HG03039 (cell line): ENCODE data around the gene RNF8.

Source experiments
- ATAC-seq: cut with Tn5 transposase; IDR thresholded peaks from one replicate; pipeline ENCODE4 v1.9.1; 2021; ENCODE audit warnings: mild to moderate bottlenecking, moderate library complexity; ENCODE audit not compliant: unreplicated experiment

Gene RNF8

DNA sequence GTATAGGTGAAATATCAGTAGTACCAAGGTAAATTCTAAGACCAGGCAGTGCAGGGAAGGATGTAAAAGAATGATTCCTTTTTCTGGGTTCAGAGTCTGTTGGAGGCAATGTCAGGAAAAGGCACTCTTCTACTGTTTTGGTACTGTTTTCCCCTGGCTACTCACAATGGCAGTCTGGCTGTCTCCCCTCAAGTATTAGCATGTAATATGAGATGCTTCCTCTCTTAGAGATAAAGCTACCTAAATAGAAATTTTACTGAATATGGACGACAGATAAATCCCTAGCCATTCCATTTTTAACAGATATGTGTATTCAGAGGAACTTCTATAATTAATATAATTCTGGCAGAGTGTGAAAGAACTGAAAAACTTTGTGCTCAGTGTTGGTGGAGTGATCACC is 3.5 kb downstream of the RNF8 start:
- no peak for ATAC-seq

DNA sequence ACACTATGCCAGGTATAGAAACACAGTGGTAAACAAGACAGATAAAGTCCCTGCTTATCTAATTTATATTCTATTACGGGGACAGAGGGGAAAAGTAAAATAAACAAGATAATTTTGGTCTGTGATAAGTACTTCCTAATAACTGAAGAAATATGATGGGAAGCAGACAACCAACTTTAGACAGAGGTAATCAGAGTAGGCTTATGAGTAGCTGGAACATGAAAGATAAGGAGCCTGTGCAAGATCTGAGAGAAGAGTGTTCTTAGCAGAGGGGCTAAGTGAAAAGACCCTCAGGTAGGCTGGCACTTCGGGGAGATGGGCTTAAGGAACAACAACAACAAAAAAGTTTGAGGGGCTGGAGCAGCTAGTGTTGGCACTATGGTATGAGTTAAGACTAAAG is 4.1 kb downstream of the RNF8 start:
- ATAC-seq = no peak

DNA sequence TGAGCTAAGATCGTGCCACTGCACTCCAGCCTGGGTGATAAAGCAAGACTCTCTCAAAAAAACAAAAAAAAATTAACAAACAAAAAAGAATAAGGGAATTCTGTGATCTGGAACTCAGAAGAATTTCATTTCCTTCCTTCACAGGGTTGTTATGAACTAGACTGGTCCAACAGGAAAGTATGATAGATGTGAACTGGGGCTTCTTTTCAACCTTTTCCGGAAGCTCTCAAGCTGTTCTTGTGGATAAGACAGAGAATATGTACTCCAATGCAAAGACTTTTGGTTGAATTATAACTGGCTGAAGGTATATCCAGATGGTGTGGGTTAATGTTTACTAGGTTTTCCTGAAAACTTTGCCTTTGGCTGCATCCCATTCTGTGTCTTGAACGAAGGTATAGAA is 5.3 kb downstream of the RNF8 start:
- no peak for ATAC-seq

- no peak for ATAC-seq
These were observed 8.5 kb downstream of the RNF8 start for GRCh38 chr6:37362101-37362828.

GRCh38 chr6:37365791-37366190 is 12.0 kb downstream of the RNF8 start:
- no peak for ATAC-seq

DNA sequence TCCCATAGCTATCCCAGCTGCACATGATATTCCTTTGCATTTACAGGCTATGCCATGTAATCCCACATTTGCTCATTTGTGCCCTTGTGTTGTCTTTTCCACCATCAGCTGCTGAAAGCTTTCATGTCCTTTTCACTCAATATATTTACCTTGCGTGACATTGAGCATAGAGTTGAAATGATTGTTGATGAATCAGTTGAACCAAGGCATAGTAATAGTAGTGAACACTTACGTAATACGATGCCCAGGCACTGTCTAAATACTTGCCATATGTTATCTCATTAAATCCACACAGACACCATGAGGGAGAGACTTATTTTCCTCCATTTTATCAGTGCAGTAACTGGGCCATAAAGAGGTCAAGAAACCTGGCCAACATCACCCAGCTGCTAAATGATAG is 13.1 kb downstream of the RNF8 start:
- no peak for ATAC-seq

GRCh38 chr6:37368961-37369320 is 15.2 kb downstream of the RNF8 start:
- ATAC-seq = no peak

- no peak for ATAC-seq
These were observed 15.8 kb downstream of the RNF8 start for GRCh38 chr6:37369321-37370201.

DNA sequence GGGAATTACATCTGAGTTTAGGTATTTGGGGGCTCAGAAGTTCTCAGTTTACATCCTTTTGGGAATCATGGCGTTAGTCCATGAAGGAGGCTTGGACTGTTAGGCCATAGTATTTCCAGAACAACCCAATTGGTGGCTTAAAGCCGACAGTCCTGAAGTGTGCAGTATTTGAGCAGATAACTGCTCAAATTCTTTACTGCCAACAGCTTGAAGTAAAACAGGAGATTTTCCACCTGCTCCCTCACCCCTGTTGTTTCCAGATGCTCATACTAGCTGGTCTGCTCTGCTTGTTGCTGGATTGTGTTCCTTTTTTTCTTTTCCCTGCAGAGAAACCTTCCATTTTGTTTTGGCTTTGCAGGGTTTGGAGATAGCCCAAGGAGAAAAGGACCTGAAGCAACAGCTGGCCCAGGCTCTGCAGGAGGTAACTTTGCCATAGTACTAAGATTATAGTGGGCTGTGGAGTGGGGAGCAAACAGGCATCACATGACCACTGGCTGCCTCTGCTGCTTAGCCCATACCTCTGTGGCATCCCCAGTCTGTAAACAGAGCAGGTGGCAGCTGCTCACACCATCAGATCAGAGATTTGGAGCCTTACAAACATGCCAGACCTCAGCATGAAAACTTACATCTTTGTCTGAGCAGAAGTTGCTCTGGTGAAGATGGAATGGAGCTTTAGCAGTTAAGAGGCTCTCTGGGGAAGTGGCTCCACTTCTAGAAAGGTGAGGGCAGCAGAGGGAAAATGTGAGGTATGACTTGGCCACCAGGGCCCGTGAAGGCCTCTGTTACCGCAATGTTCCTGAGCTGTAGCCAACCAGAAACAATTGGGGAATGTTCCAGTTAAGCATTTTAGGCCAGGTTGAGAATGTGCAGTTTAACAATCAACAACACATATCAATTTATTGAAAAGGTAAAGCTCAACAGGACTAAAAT is 17.6 kb downstream of the RNF8 start:
- ATAC-seq = no peak

- no peak for ATAC-seq
These were observed 18.3 kb downstream of the RNF8 start for GRCh38 chr6:37372116-37372515.

GRCh38 chr6:37373822-37374471 is 20.2 kb downstream of the RNF8 start:
- no peak for ATAC-seq

DNA sequence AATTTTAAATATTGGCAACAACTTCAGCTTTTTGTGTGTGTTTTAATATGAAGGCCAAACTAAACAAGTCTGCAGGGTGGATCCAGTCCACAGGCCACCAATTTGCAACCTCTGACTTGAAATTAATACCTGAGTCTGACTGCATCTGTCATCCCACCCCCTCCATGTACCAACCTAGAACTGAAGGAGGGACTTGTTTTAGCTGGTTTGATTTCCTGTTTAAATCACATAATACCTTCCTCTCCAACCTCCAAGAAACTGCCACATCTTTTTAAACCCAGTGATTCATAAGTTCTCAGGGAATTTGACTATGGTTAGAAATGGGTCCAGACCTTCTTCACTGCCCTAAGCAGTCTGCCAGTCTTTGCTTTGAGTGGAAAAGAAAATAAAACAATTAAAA is 21.6 kb downstream of the RNF8 start:
- ATAC-seq = no peak

GRCh38 chr6:37376078-37376743 is 22.4 kb downstream of the RNF8 start:
- no peak for ATAC-seq

DNA sequence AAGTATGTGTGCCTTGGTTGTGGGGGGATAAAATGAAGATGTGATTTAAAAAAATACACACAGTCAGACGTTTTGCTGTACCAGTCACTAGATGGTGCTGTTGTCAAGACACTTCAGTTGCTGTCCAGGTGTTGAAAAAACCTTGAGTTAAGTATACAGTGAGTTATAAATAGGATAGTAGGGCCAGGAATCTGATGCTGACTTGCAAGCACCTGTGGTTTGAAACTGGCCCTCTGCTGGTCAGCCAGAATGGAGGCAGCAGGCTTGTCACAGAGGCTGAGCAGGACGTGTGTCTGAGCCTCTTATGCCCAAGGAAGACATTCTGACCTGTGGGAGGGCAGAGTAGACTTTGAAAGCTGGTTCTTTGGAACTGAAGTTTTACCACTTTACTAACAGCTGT is 27.8 kb downstream of the RNF8 start:
- no peak for ATAC-seq

- ATAC-seq = no peak
These were observed 29.4 kb downstream of the RNF8 start for GRCh38 chr6:37382994-37383765.

DNA sequence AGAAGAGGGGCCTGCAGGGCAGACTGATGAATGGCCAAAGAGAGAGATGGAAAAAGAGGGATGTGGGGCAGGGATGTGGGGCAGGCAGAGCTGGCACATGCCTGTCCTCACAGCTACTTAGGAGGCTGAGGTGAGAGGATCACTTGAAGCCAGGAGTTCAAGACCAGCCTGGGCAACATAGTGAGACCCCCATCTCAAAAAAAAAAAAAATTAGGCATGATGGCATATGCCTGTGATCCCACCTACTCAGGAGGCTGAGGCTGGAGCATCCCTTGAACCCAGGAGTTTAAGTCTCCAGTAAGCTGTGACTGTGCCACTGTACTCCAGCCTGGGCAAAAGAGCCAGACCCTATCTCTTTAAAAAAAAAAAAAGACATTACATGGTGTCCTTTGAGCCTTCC is 34.8 kb downstream of the RNF8 start:
- ATAC-seq = no peak

DNA sequence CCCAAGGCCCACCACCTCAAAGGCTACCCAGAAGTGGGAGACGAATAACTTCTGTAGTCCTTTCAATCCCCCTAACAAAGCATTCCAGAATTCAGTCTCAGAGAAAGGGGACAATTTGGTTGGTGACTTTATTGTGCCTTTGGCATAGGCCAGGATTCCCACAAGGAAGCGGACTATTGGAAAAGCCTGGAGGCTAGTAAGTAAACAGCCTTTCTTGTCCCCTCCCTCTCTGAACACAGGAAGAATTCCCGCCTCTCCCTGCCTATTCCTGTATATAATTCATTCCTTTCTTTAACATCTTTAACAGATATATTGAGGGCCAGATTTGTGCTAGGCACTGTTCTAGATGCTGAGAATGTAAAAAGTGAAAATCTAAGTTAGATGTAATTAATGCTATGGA is 36.1 kb downstream of the RNF8 start:
- no peak for ATAC-seq

- ATAC-seq = no peak
These were observed 37.3 kb downstream of the RNF8 start for GRCh38 chr6:37391120-37391519.

DNA sequence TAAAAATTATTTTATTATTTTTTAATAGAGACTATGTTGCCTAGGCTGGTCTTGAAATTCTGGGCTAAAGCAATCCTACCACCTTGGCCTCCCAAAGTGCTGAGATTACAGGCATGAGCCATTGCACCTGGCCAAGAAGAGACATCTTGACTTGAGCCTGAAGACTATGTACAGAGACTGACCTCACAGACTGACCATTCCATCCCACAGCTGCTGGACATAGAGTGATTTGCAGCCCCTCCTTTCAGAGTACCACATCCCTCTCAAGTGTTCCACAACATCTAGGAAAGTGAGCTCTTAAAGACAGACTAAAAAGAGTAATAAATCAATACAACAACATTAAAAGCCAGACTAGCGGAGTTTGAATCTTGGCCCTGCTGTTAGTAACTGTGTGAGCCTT is 39.0 kb downstream of the RNF8 start:
- ATAC-seq = no peak
